ENCODE measurements around the gene KCNQ4.

GRCh38 chr1:40887652-40888051, 104.1 kb downstream of the KCNQ4 start:
- TF ChIP-seq YY1 (IDR thresholded peaks at IDR 0.05; ENCODE audit: insufficient read depth, insufficient read length) (no peak), SUZ12 (IDR thresholded peaks at IDR 0.05; ENCODE audit: extremely low read depth, insufficient read depth, insufficient read length) (no peak)

Measured in NT2/D1 (cell line).